ENCODE data around the gene FAM117B.

- TF ChIP-seq POLR2AphosphoS5 (IDR thresholded peaks at IDR 0.05; ENCODE audit: borderline replicate concordance, low read depth, low read length) (no peak), EZH2 (IDR thresholded peaks at IDR 0.05) (no peak), FOXP2 (optimal IDR thresholded peaks at IDR 0.05; ENCODE audit: control extremely low read depth, extremely low read length, insufficient read depth) (no peak)
Observed at GRCh38 chr2:202642567-202642966, 7.8 kb downstream of the FAM117B start.

Measured in SK-N-MC (cell line).